ENCODE data around the gene TRIM29. TPM values are rescaled to one million over a fixed set of nuclear protein-coding genes. Genes with fewer than 3 reads are reported as not detected.

TRIM29 gene
- total RNA-seq, 2 donors from 2014 or later = 0.26 to 6.3 TPM

GRCh38 chr11:120170741-120171261 lies 32.9 kb upstream of the TRIM29 start:
- Histone ChIP-seq H3K4me1 (peaks cover 19% of the 10 kb centered on the region), H3K27me3 (no peaks in the 10 kb centered on the region), H3K36me3 (replicated peaks in 1 of 2; ENCODE audit: insufficient read depth in 1 of 2, low read depth in 2 of 2) (no peaks in the 10 kb centered on the region), H3K9me3 (no peaks in the 10 kb centered on the region), H3K27ac (no peak overlapping the region), H3K4me3 (no peak overlapping the region)
- ATAC-seq = no peak
- 74 to 75% methylated on average over 7 to 12 of the region's 12 CpGs for WGBS, 2 donors
- intact Hi-C loops (cut with DNase I) = no loop called here
- DNase-seq = no peak
- TF ChIP-seq CTCF (IDR thresholded peaks at IDR 0.05) (no peak), POLR2A (IDR thresholded peaks at IDR 0.05) (no peak)

GRCh38 chr11:120169981-120170698 lies 32.2 kb upstream of the TRIM29 start:
- H3K9me3 ChIP-seq = no peaks in the 10 kb centered on the region
- ATAC-seq = no peak
- no peak overlapping the region for H3K4me3 ChIP-seq
- DNase-seq = no peak
- intact Hi-C loops (cut with DNase I) = no loop called here
- H3K27ac ChIP-seq = no peak overlapping the region
- WGBS, 2 donors = 45 to 61% methylated on average over 6 to 27 of the region's 27 CpGs
- H3K27me3 ChIP-seq = no peaks in the 10 kb centered on the region
- no peaks in the 10 kb centered on the region for H3K36me3 ChIP-seq (replicated peaks in 1 of 2; ENCODE audit: insufficient read depth in 1 of 2, low read depth in 2 of 2)
- TF ChIP-seq POLR2A (IDR thresholded peaks at IDR 0.05) = no peak
- no peak for TF ChIP-seq CTCF (IDR thresholded peaks at IDR 0.05)
- H3K4me1 ChIP-seq = peaks cover 19% of the 10 kb centered on the region

GRCh38 chr11:120168960-120169681 lies 31.2 kb upstream of the TRIM29 start:
- DNase-seq = peak; percentile 67 to 77 (median 72)
- H3K9me3 ChIP-seq = no peaks in the 10 kb centered on the region
- no peaks in the 10 kb centered on the region for H3K36me3 ChIP-seq (replicated peaks in 1 of 2; ENCODE audit: insufficient read depth in 1 of 2, low read depth in 2 of 2)
- 1 to 3% methylated on average over 13 to 66 of the region's 71 CpGs for WGBS, 2 donors
- ATAC-seq = peak; percentile 90
- H3K4me3 ChIP-seq = peak overlapping the region; percentile 16 to 36
- TF ChIP-seq CTCF (IDR thresholded peaks at IDR 0.05) (peak; percentile 53 to 99 (median 91)), POLR2A (IDR thresholded peaks at IDR 0.05) (peak in 2 of 3 donors; percentile 20 to 23)
- H3K4me1 ChIP-seq = peaks cover 19% of the 10 kb centered on the region
- H3K27me3 ChIP-seq = no peaks in the 10 kb centered on the region
- intact Hi-C loops (cut with DNase I) = no loop called here
- peak overlapping the region in 3 of 4 donors; percentile 6 to 40 (median 23) for H3K27ac ChIP-seq

GRCh38 chr11:120168108-120168959 lies 30.4 kb upstream of the TRIM29 start:
- Histone ChIP-seq H3K36me3 (replicated peaks in 1 of 2; ENCODE audit: insufficient read depth in 1 of 2, low read depth in 2 of 2) (no peaks in the 10 kb centered on the region), H3K4me1 (peaks cover 19% of the 10 kb centered on the region), H3K27me3 (no peaks in the 10 kb centered on the region), H3K9me3 (no peaks in the 10 kb centered on the region), H3K4me3 (peak overlapping the region; percentile 16 to 36), H3K27ac (peak overlapping the region in 2 of 4 donors; percentile 6 to 23)
- DNase-seq (no peak), ATAC-seq (no peak)
- intact Hi-C loops (cut with DNase I) = no loop called here
- TF ChIP-seq CTCF (IDR thresholded peaks at IDR 0.05) (no peak), POLR2A (IDR thresholded peaks at IDR 0.05) (no peak)
- WGBS, 2 donors = 21 to 37% methylated on average over 24 to 33 of the region's 35 CpGs
